Karpas-422 (cell line): ENCODE results near the gene TBX5. TPM values are rescaled to one million over a fixed set of nuclear protein-coding genes. Genes with fewer than 3 reads are reported as not detected.
A peak's percentile ranks its signal among the peaks of the same experiment; 100 is the strongest.
"Not testable (repeated sequence)": the region's sequence is repeated elsewhere in the genome, so short reads cannot be mapped to it uniquely, and the experiment has no call there.

Source experiments
- DNase-seq: peaks from one replicate; pipeline ENCODE4 v3.0.0-alpha.2; 2015
- H2AFZ ChIP-seq: fragments of 200-600 bp; sonication (generic); 2 replicates; pipeline ENCODE4 v1.6.1; 2014; ENCODE audit warnings: antibody characterized with exemption, low read length, mixed read lengths
- H3K27ac ChIP-seq: fragments of 200-600 bp; sonication (generic); 2 replicates; pipeline ENCODE4 v1.5.1; 2014; ENCODE audit warnings: mild to moderate bottlenecking, low read length, moderate library complexity
- H3K27me3 ChIP-seq: fragments of 200-600 bp; sonication (generic); 2 replicates; pipeline ENCODE4 v1.6.1; 2014; ENCODE audit warnings: low read length, mixed read lengths
- H3K36me3 ChIP-seq: fragments of 200-600 bp; sonication (generic); 2 replicates; pipeline ENCODE4 v1.6.1; 2014; ENCODE audit warnings: low read length, mixed read lengths; ENCODE audit not compliant: insufficient read depth
- H3K4me1 ChIP-seq: fragments of 200-600 bp; sonication (generic); 2 replicates; pipeline ENCODE4 v1.6.1; 2014; ENCODE audit warnings: mild to moderate bottlenecking, low read length, mixed read lengths
- H3K4me2 ChIP-seq: fragments of 200-600 bp; sonication (generic); 2 replicates; pipeline ENCODE4 v1.6.1; 2014; ENCODE audit warnings: low read length, low read depth, mild to moderate bottlenecking; ENCODE audit not compliant: poor library complexity, severe bottlenecking
- H3K4me3 ChIP-seq: fragments of 200-600 bp; sonication (generic); 2 replicates; pipeline ENCODE4 v1.5.1; 2014; ENCODE audit warnings: mild to moderate bottlenecking, antibody characterized with exemption, low read length, mixed read lengths
- H3K79me2 ChIP-seq: fragments of 200-600 bp; sonication (generic); 2 replicates; pipeline ENCODE4 v1.6.1; 2014; ENCODE audit warnings: mild to moderate bottlenecking, low read length, mixed read lengths
- H3K9ac ChIP-seq: fragments of 200-600 bp; sonication (generic); 2 replicates; pipeline ENCODE4 v1.6.0; 2014; ENCODE audit warnings: low read length
- H3K9me2 ChIP-seq: fragments of 200-600 bp; sonication (generic), shearing (Covaris generic); replicated peaks from 2 replicates; pipeline ENCODE4 v1.6.0; 2014; ENCODE audit warnings: mild to moderate bottlenecking, low read length, moderate library complexity; ENCODE audit not compliant: insufficient read depth
- H3K9me3 ChIP-seq: fragments of 300-700, 200-600 bp; sonication (generic); 2 replicates; pipeline ENCODE4 v1.6.1; 2014; ENCODE audit warnings: low read length, mixed read lengths
- H4K20me1 ChIP-seq: fragments of 200-600 bp; sonication (generic); 2 replicates; pipeline ENCODE4 v1.6.1; 2014; ENCODE audit warnings: mild to moderate bottlenecking, antibody characterized with exemption, low read length, low read depth; ENCODE audit not compliant: insufficient read depth
- total RNA-seq: library from RNA; depleted of rRNA; stranded (reverse); fragments of >200 nt; shearing (Covaris generic); gene quantifications from 2 replicates; pipeline ENCODE4 v1.2.3, GENCODE V29; 2014; ENCODE audit warnings: low replicate concordance

TBX5 gene
- total RNA-seq, 1 experiment from 2014 or later = not detected

- Histone ChIP-seq H3K27ac (no peak overlapping the region), H3K9ac (no peak overlapping the region), H3K9me3 (no peaks in the 10 kb centered on the region), H3K4me3 (no peak overlapping the region), H3K9me2 (no peaks in the 10 kb centered on the region), H2AFZ (no peak overlapping the region), H3K4me1 (no peaks in the 10 kb centered on the region), H4K20me1 (no peaks in the 10 kb centered on the region), H3K79me2 (no peaks in the 10 kb centered on the region), H3K4me2 (no peak overlapping the region), H3K36me3 (no peaks in the 10 kb centered on the region), H3K27me3 (no peaks in the 10 kb centered on the region)
- DNase-seq = no peak
Observed at GRCh38 chr12:114361992-114362391, 44.0 kb downstream of the TBX5 start.

- Histone ChIP-seq H3K4me3 (no peak overlapping the region), H3K27ac (no peak overlapping the region), H3K79me2 (no peaks in the 10 kb centered on the region), H3K36me3 (no peaks in the 10 kb centered on the region), H3K4me1 (no peaks in the 10 kb centered on the region), H3K4me2 (no peak overlapping the region), H4K20me1 (no peaks in the 10 kb centered on the region), H3K9ac (no peak overlapping the region), H3K9me3 (no peaks in the 10 kb centered on the region), H2AFZ (no peak overlapping the region), H3K27me3 (no peaks in the 10 kb centered on the region), H3K9me2 (no peaks in the 10 kb centered on the region)
- no peak for DNase-seq
Observed at GRCh38 chr12:114361545-114361944, 44.4 kb downstream of the TBX5 start.

DNA sequence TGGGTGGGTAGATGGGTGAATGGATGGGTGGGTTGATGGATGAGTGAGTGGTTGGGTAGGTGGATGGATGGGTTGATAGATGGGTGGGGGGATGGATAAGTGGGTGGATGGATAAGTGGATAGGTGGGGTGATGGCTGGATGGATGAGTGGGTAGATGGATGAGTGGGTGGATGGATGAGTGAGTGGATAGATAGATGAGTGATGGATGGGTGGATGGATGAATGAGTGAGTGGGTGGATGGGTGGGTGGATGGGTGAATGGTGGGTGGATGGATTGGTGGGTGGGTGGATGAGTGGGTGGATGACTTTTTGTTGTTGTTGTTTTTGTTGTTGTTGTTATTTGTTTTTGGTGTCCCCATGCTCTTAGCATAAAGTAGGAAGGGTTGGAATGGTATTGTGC is 45.5 kb downstream of the TBX5 start:
- H3K9me3 ChIP-seq = no peaks in the 10 kb centered on the region
- no peak overlapping the region for H2AFZ ChIP-seq
- H3K27ac ChIP-seq = no peak overlapping the region
- H3K9ac ChIP-seq = no peak overlapping the region
- no peak for DNase-seq
- no peaks in the 10 kb centered on the region for H3K79me2 ChIP-seq
- H3K9me2 ChIP-seq = no peaks in the 10 kb centered on the region
- no peaks in the 10 kb centered on the region for H3K27me3 ChIP-seq
- no peaks in the 10 kb centered on the region for H3K36me3 ChIP-seq
- no peaks in the 10 kb centered on the region for H3K4me1 ChIP-seq
- no peak overlapping the region for H3K4me3 ChIP-seq
- H4K20me1 ChIP-seq = no peaks in the 10 kb centered on the region
- H3K4me2 ChIP-seq = no peak overlapping the region

DNA sequence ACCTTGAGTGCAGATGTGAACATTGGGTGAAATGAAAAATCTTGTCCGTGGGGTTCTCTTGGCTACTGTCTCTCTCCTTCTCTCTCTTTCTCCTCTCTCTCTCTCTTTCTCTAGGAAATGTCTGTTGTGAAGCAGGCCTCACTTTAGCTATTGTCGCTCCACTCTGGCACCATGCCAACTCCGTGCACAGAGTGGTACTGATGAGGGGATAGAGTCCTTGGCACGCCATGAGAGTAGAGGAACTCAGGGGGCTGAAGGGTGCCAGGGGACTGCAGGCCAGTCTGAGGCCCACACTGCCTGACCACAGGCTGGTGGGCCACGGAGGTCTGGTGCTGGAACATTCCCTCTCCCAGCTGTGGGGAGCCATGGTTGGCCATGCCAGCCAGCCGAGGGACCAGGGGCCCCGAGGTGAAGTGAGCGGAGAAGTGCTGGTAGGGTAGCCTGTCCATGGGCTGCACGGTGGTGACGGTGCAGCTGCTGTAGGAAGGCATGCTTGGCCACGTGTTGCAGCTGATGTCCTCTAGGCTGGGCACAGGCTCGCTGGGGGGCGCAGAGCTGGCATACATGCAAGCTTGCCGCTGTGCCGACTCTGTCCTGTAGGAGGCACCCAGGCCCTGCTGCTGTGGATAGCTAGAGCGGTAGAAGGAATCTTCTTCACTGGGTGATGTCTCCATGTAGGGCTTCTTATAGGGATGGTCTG is 50.4 kb downstream of the TBX5 start:
- Histone ChIP-seq H3K27me3 (no peaks in the 10 kb centered on the region), H3K79me2 (no peaks in the 10 kb centered on the region), H3K4me3 (no peak overlapping the region), H3K9ac (no peak overlapping the region), H3K9me2 (no peaks in the 10 kb centered on the region), H3K36me3 (no peaks in the 10 kb centered on the region), H4K20me1 (no peaks in the 10 kb centered on the region), H3K27ac (no peak overlapping the region), H3K4me2 (no peak overlapping the region), H3K9me3 (no peaks in the 10 kb centered on the region), H2AFZ (no peak overlapping the region), H3K4me1 (no peaks in the 10 kb centered on the region)
- peak; percentile 82 for DNase-seq

DNA sequence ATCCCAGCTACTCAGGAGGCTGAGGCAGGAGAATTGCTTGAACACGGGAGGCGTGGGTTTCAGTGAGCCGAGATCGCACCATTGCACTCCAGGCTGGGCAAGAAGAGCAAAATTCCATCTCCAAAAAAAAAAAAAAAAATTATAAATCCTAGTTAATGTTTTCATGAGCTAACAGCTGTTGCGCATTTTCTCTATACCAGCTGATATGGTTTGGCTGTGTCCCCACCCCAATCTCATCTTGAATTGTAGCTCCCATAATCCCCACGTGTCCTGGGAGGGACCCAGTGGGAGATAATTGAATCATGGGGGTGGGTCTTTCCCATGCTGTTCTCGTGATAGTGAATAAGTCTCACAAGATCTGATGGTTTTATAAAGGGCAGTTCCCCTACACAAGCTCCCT is 56.7 kb downstream of the TBX5 start:
- H3K4me3 ChIP-seq, H2AFZ ChIP-seq, H3K4me1 ChIP-seq, H3K9ac ChIP-seq, H3K4me2 ChIP-seq, H3K27me3 ChIP-seq, H3K9me2 ChIP-seq, H4K20me1 ChIP-seq, H3K27ac ChIP-seq, H3K79me2 ChIP-seq, H3K9me3 ChIP-seq, DNase-seq, H3K36me3 ChIP-seq: not testable (repeated sequence)

DNA sequence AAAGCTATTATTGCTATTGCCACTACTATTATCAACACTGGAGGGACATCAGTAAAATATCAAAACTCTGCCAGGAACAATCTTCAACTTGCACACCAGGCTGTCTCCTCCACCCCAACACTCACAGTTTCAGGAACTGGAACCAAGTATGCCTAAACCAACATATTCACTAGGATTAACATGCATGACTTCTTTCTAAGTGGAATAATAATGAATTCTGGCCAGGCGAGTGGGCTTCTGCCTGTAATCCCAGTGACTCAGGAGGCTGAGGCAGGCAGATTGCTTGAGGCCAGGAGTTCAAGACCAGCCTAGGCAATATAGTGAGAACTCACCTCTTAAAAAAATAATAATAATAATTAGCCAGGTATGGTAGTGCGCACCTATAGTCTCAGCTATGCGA is 58.1 kb downstream of the TBX5 start:
- no peak for DNase-seq
- no peaks in the 10 kb centered on the region for H3K36me3 ChIP-seq
- H3K27me3 ChIP-seq = no peaks in the 10 kb centered on the region
- no peak overlapping the region for H3K4me2 ChIP-seq
- no peak overlapping the region for H3K4me3 ChIP-seq
- no peak overlapping the region for H3K9ac ChIP-seq
- H3K27ac ChIP-seq = no peak overlapping the region
- no peak overlapping the region for H2AFZ ChIP-seq
- H4K20me1 ChIP-seq = no peaks in the 10 kb centered on the region
- no peaks in the 10 kb centered on the region for H3K4me1 ChIP-seq
- no peaks in the 10 kb centered on the region for H3K79me2 ChIP-seq
- H3K9me3 ChIP-seq = no peaks in the 10 kb centered on the region
- H3K9me2 ChIP-seq = no peaks in the 10 kb centered on the region

- no peaks in the 10 kb centered on the region for H3K27me3 ChIP-seq
- no peaks in the 10 kb centered on the region for H4K20me1 ChIP-seq
- no peaks in the 10 kb centered on the region for H3K9me2 ChIP-seq
- H3K4me1 ChIP-seq = no peaks in the 10 kb centered on the region
- H3K79me2 ChIP-seq = no peaks in the 10 kb centered on the region
- H3K27ac ChIP-seq = no peak overlapping the region
- DNase-seq = no peak
- no peak overlapping the region for H3K4me2 ChIP-seq
- no peaks in the 10 kb centered on the region for H3K9me3 ChIP-seq
- H3K36me3 ChIP-seq = no peaks in the 10 kb centered on the region
- no peak overlapping the region for H2AFZ ChIP-seq
- H3K4me3 ChIP-seq = no peak overlapping the region
- H3K9ac ChIP-seq = no peak overlapping the region
Observed at GRCh38 chr12:114344831-114345230, 61.1 kb downstream of the TBX5 start.

GRCh38 chr12:114344303-114344663 is 61.7 kb downstream of the TBX5 start:
- Histone ChIP-seq H3K27me3 (no peaks in the 10 kb centered on the region), H2AFZ (no peak overlapping the region), H3K9me2 (no peaks in the 10 kb centered on the region), H3K79me2 (no peaks in the 10 kb centered on the region), H3K4me2 (no peak overlapping the region), H3K4me1 (no peaks in the 10 kb centered on the region), H3K9me3 (no peaks in the 10 kb centered on the region), H4K20me1 (no peaks in the 10 kb centered on the region), H3K4me3 (no peak overlapping the region), H3K27ac (no peak overlapping the region), H3K9ac (no peak overlapping the region), H3K36me3 (no peaks in the 10 kb centered on the region)
- no peak for DNase-seq
